H1 (cell line): Measurements from ENCODE around the gene CDK16.

Experiments used
- CHD1 ChIP-seq: IDR thresholded peaks from 2 replicates; pipeline ENCODE4 v1.6.1; 2012; ENCODE audit warnings: low read depth, low read length, improper control_type of control experiment
- CREB1 ChIP-seq: IDR thresholded peaks from 2 replicates; pipeline ENCODE4 v1.6.1; 2012; ENCODE audit warnings: inconsistent platforms
- CTCF ChIP-seq, 3 experiments: IDR thresholded peaks; 1 replicate in 2 of 3; 2 replicates in 1 of 3; pipeline versions ENCODE4 v1.5.1 to v1.6.1; 2011; ENCODE audit warnings: low read length in 3 of 3, mild to moderate bottlenecking in 3 of 3, inconsistent platforms in 2 of 3, low read depth in 1 of 3, moderate library complexity in 1 of 3; ENCODE audit not compliant: insufficient read depth in 1 of 3; ENCODE audit errors: control extremely low read depth in 1 of 3
- EP300 ChIP-seq, 2 experiments: IDR thresholded peaks; 1 replicate in 1 of 2; 2 replicates in 1 of 2; pipeline ENCODE4 v1.6.1; 2011 to 2012; ENCODE audit warnings: low read depth in 2 of 2, low read length in 2 of 2, mild to moderate bottlenecking in 2 of 2, borderline replicate concordance in 1 of 2, inconsistent platforms in 1 of 2, moderate library complexity in 1 of 2

DNA sequence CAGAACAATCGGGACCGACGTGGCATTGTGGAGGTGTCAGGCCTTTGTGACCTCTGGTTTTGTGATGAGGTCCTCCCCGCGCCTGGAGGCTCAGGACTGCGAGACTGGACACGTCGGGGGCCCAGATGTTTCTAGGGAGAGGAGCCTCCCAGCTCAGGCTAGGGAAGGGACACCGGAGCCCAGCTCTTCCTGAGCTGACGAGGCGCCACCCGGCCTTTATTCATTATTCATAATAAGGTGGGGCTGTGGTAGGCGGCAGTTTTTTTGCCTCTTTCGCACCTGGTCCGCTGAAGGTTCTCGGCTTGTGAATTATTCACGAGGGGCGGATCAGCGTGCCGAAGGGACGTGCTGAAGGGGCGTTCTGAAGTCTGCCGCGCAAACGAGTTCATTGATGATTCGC, 27.1 kb upstream of the CDK16 start:
- TF ChIP-seq CREB1 (no peak), CTCF (IDR thresholded peaks at IDR 0.05; ENCODE audit: control extremely low read depth in 1 of 3, insufficient read depth in 1 of 3, low read depth in 1 of 3, low read length in 3 of 3) (no peak), EP300 (IDR thresholded peaks at IDR 0.05; ENCODE audit: borderline replicate concordance in 1 of 2, low read depth in 2 of 2, low read length in 2 of 2) (no peak), CHD1 (no peak)
